D721Med (cell line): Measurements from ENCODE around the gene GPR39.

ENCODE experiments used
- DNase-seq: peaks from one replicate; pipeline ENCODE4 v3.0.0; 2011; ENCODE audit warnings: low spot score; ENCODE audit not compliant: insufficient read length
- FAIRE-seq: peaks from 2 replicates; lab custom pipeline; 2011; peaks lifted over from hg19 to GRCh38; lab: Jason Lieb, UNC
- TF ChIP-seq, protein P1 (sequence below): IDR thresholded peaks from 2 replicates; pipeline ENCODE4 v1.5.1; 2012; ENCODE audit warnings: mild to moderate bottlenecking, control low read depth; ENCODE audit not compliant: insufficient read depth; ENCODE audit errors: missing control alignments

The GPR39 gene

DNA sequence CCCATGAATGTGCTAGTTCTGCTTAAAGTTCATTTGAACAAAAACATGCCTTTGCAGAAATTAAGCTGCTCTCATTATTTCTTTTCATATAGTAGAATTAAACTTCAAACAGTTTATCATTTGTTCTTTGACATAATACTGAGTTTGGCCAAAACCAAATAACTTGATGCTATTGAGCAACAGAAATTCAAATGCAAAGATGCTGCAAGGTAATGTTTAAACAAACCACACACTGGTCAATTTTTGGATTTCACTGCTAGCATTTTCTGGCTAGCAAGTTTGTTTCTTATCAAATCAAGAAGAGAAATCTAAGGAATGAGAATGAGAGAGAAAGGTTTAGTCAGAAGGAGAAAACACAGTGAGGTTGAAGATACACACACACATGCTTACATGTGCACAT lies 173.4 kb downstream of the GPR39 start:
- TF ChIP-seq, protein P1, sequence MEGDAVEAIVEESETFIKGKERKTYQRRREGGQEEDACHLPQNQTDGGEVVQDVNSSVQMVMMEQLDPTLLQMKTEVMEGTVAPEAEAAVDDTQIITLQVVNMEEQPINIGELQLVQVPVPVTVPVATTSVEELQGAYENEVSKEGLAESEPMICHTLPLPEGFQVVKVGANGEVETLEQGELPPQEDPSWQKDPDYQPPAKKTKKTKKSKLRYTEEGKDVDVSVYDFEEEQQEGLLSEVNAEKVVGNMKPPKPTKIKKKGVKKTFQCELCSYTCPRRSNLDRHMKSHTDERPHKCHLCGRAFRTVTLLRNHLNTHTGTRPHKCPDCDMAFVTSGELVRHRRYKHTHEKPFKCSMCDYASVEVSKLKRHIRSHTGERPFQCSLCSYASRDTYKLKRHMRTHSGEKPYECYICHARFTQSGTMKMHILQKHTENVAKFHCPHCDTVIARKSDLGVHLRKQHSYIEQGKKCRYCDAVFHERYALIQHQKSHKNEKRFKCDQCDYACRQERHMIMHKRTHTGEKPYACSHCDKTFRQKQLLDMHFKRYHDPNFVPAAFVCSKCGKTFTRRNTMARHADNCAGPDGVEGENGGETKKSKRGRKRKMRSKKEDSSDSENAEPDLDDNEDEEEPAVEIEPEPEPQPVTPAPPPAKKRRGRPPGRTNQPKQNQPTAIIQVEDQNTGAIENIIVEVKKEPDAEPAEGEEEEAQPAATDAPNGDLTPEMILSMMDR: no peak
- no peak for FAIRE-seq
- no peak for DNase-seq

GRCh38 chr2:132593171-132593570 lies 176.6 kb downstream of the GPR39 start:
- no peak for FAIRE-seq
- TF ChIP-seq, protein P1: no peak
- DNase-seq: no peak

GRCh38 chr2:132595186-132595585 lies 178.6 kb downstream of the GPR39 start:
- DNase-seq (no peak), FAIRE-seq (no peak)
- TF ChIP-seq, protein P1: no peak

DNA sequence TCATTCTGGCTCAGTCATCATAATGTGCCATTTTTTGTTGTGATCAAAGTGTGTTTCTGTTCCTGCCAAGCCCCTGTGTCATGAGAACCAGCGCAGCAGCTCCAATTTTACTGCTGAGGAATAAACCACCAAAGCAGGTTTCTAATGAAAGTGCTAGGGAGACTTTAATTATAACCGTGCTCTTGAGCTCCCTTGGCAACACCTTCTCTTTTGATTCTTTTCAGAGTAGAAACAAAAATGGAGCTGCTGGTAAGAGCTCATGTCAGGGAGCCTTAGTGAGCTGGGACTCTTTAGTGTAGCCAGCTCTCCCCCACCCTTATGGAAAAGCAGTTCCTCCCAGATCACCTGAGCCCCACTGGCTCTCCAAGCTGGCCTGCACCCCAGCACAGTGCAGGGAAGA lies 179.1 kb downstream of the GPR39 start:
- DNase-seq (no peak), FAIRE-seq (no peak)
- TF ChIP-seq, protein P1: no peak

DNA sequence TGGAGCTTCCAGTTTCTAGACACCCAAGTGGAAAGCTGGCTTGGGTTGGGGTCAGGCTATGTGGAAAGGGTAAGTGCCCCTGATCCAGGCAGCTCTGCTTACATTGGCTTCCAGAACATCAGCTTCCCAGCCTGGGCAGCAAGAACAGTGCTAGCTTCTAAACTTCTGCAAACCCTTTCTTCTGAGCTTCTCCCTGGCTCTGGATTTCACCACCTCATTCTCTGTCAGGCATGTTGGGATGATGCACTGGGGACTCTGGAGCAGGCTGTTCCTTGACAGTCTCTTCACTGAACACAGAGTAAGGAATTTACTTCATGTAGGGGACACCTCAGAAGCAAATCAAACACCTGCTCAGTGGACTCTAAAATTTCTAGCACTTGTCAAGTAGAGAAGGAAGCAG lies 180.6 kb downstream of the GPR39 start:
- TF ChIP-seq, protein P1: no peak
- DNase-seq (no peak), FAIRE-seq (no peak)

DNA sequence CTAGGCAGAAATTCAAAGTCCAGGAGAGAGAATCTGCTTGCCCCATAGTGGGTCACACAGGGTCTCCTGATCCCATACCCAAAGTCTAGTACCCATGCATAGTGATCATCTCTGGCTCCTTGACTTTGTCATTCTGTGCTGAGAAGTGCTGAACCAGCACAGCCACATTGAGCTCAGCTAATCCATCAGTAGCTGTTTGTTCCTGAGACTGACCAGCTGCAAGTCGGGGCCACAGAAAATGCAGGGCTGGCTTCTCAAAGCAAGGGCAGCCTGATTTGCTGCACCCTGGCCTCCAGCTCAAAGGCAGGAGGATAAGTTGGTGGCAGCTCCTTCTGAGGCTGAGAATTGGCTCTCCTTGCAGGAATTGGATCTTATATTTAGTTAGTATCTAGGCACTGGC lies 181.2 kb downstream of the GPR39 start:
- FAIRE-seq (no peak), DNase-seq (no peak)
- TF ChIP-seq, protein P1: no peak

- FAIRE-seq (no peak), DNase-seq (no peak)
- TF ChIP-seq, protein P1: no peak
Measured at GRCh38 chr2:132598536-132598935, 181.9 kb downstream of the GPR39 start.
